ENCODE results near the gene PHKA2.

GRCh38 chrX:18949291-18949943, 34.5 kb downstream of the PHKA2 start:
- TF ChIP-seq POLR2A (IDR thresholded peaks at IDR 0.05) = no peak
- no peak for TF ChIP-seq CTCF (IDR thresholded peaks at IDR 0.05)

All from lower leg skin (tissue), 3 donors.